AG04450 (cell line): ENCODE measurements around the gene MYO3A. TPM values are rescaled to one million over a fixed set of nuclear protein-coding genes. Genes with fewer than 3 reads are reported as not detected.
"Not testable (repeated sequence)": the region's sequence is repeated elsewhere in the genome, so short reads cannot be mapped to it uniquely, and the experiment has no call there.

Experiments used
- CTCF ChIA-PET: fragments of 300-600, 350-600 bp; formaldehyde crosslinking; extraction: SDS; loops from one replicate; lab custom pipeline; 2022; ENCODE audit warnings: antibody characterized with exemption, inconsistent platforms; lab: Charles Lee
- POLR2A ChIA-PET: fragments of 350-600 bp; formaldehyde crosslinking; extraction: SDS; loops from one replicate; lab custom pipeline; 2021; ENCODE audit warnings: antibody characterized with exemption, inconsistent platforms; lab: Yijun Ruan, JAX
- DNase-seq: peaks from one replicate; pipeline ENCODE4 v3.0.0-alpha.2; 2011; ENCODE audit warnings: low read depth, low spot score
- H3K27ac ChIP-seq: one replicate; pipeline ENCODE4 v1.5.1; 2012; ENCODE audit warnings: low read depth, low read length, control low read depth
- H3K27me3 ChIP-seq: one replicate; pipeline ENCODE4 v1.6.0; 2012; ENCODE audit warnings: low read length; ENCODE audit not compliant: control insufficient read depth, insufficient read depth
- H3K4me3 ChIP-seq: 2 replicates; pipeline ENCODE4 v1.5.1; 2011; ENCODE audit warnings: mild to moderate bottlenecking, low read depth, low read length, control low read depth
- H3K9me3 ChIP-seq: 2 replicates; pipeline ENCODE4 v1.5.1; 2012; ENCODE audit warnings: low read length; ENCODE audit not compliant: control insufficient read depth, insufficient read depth
- polyA plus RNA-seq: library from polyadenylated mRNA; depleted of rRNA; stranded (reverse); fragments of >200 nt; gene quantifications from 2 replicates; pipeline ENCODE4 v1.2.3, GENCODE V29; 2011
- TF ChIP-seq, protein P1 (sequence below): IDR thresholded peaks from 2 replicates; pipeline ENCODE4 v1.5.1; 2011; ENCODE audit warnings: low read depth, low read length, control low read depth, inconsistent platforms

MYO3A gene
- polyA plus RNA-seq, 1 experiment: not detected

GRCh38 chr10:26087666-26088065, 153.6 kb downstream of the MYO3A start:
- no peak overlapping the region for H3K4me3 ChIP-seq
- ChIA-PET CTCF (no interaction called here), POLR2A (no interaction called here)
- H3K27me3 ChIP-seq: no peaks in the 10 kb centered on the region
- H3K27ac ChIP-seq: no peak overlapping the region
- TF ChIP-seq, protein P1, sequence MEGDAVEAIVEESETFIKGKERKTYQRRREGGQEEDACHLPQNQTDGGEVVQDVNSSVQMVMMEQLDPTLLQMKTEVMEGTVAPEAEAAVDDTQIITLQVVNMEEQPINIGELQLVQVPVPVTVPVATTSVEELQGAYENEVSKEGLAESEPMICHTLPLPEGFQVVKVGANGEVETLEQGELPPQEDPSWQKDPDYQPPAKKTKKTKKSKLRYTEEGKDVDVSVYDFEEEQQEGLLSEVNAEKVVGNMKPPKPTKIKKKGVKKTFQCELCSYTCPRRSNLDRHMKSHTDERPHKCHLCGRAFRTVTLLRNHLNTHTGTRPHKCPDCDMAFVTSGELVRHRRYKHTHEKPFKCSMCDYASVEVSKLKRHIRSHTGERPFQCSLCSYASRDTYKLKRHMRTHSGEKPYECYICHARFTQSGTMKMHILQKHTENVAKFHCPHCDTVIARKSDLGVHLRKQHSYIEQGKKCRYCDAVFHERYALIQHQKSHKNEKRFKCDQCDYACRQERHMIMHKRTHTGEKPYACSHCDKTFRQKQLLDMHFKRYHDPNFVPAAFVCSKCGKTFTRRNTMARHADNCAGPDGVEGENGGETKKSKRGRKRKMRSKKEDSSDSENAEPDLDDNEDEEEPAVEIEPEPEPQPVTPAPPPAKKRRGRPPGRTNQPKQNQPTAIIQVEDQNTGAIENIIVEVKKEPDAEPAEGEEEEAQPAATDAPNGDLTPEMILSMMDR: no peak
- DNase-seq: no peak
- peaks cover 13% of the 10 kb centered on the region for H3K9me3 ChIP-seq

DNA sequence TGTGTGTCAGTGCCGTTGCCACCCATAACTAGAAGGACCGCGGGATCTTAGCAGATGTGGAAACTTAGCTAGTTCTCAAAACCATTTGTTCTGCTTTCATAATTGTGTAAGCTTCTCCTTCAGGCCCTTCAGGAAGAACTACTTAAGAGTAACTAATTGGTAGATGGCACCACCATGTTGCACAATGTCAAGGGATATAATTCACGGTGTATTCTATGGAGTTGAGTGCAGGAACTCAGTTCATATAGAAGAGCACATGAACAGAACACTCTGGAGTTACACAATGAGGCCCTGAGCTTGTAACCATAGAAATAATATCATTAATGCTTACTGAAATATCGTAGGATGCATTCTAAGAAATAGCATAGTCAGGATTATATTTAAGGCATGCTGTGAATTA, 156.0 kb downstream of the MYO3A start:
- CTCF ChIA-PET: interaction anchor here (0.6 kb wide), 1 partner anchor 14 kb away, joined by 3 read pairs; no protein-coding TSS in a partner anchor

DNA sequence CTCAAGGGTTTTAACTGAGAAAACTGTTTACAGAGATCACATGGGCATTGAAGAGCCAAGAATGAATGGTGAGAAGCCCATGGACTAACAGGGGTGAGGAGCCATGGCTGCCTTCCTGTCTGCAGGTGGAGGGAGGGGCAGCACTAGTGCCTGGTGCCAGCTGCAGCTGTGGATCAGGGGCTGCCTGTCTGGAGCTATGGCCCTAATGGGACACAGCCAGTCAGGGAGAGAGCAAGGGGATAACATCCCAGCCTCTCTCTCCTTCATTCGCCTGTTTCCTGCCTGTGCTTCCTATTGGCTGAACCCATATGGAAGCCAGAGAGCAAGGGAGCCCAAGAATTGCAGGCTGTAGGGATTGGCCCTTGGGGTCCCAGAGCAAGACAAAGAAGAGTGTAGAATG, 156.7 kb downstream of the MYO3A start:
- Histone ChIP-seq H3K27me3 (no peaks in the 10 kb centered on the region), H3K9me3 (peaks cover 9% of the 10 kb centered on the region), H3K27ac (no peak overlapping the region), H3K4me3 (no peak overlapping the region)
- TF ChIP-seq, protein P1: no peak
- ChIA-PET POLR2A (no interaction called here), CTCF (no interaction called here)
- DNase-seq: no peak

More for the DNA sequence above, 156.0 kb downstream of the MYO3A start:
- POLR2A ChIA-PET: no interaction called here
- peaks cover 13% of the 10 kb centered on the region for H3K9me3 ChIP-seq
- H3K27me3 ChIP-seq: no peaks in the 10 kb centered on the region
- DNase-seq: no peak
- no peak overlapping the region for H3K4me3 ChIP-seq
- TF ChIP-seq, protein P1: no peak
- no peak overlapping the region for H3K27ac ChIP-seq

GRCh38 chr10:26093229-26093628, 159.2 kb downstream of the MYO3A start:
- Histone ChIP-seq H3K4me3 (no peak overlapping the region), H3K27ac (no peak overlapping the region), H3K27me3 (no peaks in the 10 kb centered on the region), H3K9me3 (peaks cover 9% of the 10 kb centered on the region)
- no peak for DNase-seq
- TF ChIP-seq, protein P1: no peak
- CTCF ChIA-PET: no interaction called here
- POLR2A ChIA-PET: no interaction called here

GRCh38 chr10:26095781-26096180, 161.8 kb downstream of the MYO3A start:
- TF ChIP-seq, protein P1: no peak
- Histone ChIP-seq H3K27ac (no peak overlapping the region), H3K4me3 (no peak overlapping the region), H3K9me3 (peaks cover 7% of the 10 kb centered on the region), H3K27me3 (no peaks in the 10 kb centered on the region)
- POLR2A ChIA-PET: no interaction called here
- CTCF ChIA-PET: no interaction called here
- no peak for DNase-seq

- DNase-seq, CTCF ChIA-PET, POLR2A ChIA-PET, H3K27me3 ChIP-seq, H3K4me3 ChIP-seq, H3K9me3 ChIP-seq, H3K27ac ChIP-seq: not testable (repeated sequence)
Measured at GRCh38 chr10:26097549-26097948, 163.5 kb downstream of the MYO3A start.
